ENCODE data around the gene CREBBP.
A peak's percentile ranks its signal among the peaks of the same experiment; 100 is the strongest.
"Not testable (repeated sequence)": the region's sequence is repeated elsewhere in the genome, so short reads cannot be mapped to it uniquely, and the experiment has no call there.

CREBBP gene

GRCh38 chr16:3717235-3718018 is 163.1 kb downstream of the CREBBP start, which contains the start of gene TRAP1:
TRAP1 (minus strand) TSS chr16:3717524; CDS start chr16:3717508, 16 bp downstream.
- Mint-ChIP-seq H3K4me1 (ENCODE audit: low read depth) (peaks cover 22% of the 10 kb centered on the region), H3K27ac (peak within 1 kb of the TSS; percentile 91), H3K36me3 (ENCODE audit: low read depth) (peaks cover 11% of the 10 kb centered on the region), H3K9me3 (no peaks in the 10 kb centered on the region), H3K4me3 (peak within 1 kb of the TSS; percentile 90), H3K27me3 (ENCODE audit: low read depth) (no peaks in the 10 kb centered on the region)

- Mint-ChIP-seq H3K4me1 (ENCODE audit: low read depth) (peaks cover 22% of the 10 kb centered on the region), H3K4me3 (peak overlapping the region; percentile 90), H3K36me3 (ENCODE audit: low read depth) (peaks cover 11% of the 10 kb centered on the region)
Measured at GRCh38 chr16:3716831-3717234, 163.7 kb downstream of the CREBBP start.

GRCh38 chr16:3715430-3715829 is 165.1 kb downstream of the CREBBP start:
- Mint-ChIP-seq H3K27ac (no peak overlapping the region), H3K9me3 (no peaks in the 10 kb centered on the region), H3K36me3 (ENCODE audit: low read depth) (peaks cover 11% of the 10 kb centered on the region), H3K4me1 (ENCODE audit: low read depth) (peaks cover 22% of the 10 kb centered on the region), H3K4me3 (peak overlapping the region; percentile 42), H3K27me3 (ENCODE audit: low read depth) (no peaks in the 10 kb centered on the region)

More at GRCh38 chr16:3716831-3717234, 163.7 kb downstream of the CREBBP start:
- Mint-ChIP-seq H3K9me3 (no peaks in the 10 kb centered on the region), H3K27ac (peak overlapping the region; percentile 91), H3K27me3 (ENCODE audit: low read depth) (no peaks in the 10 kb centered on the region)

- not testable (repeated sequence) for H3K4me3 Mint-ChIP-seq; H3K27me3 Mint-ChIP-seq (ENCODE audit: low read depth); H3K27ac Mint-ChIP-seq; H3K9me3 Mint-ChIP-seq
- H3K4me1 Mint-ChIP-seq (ENCODE audit: low read depth), result peaks cover 25% of the 10 kb centered on the region
- H3K36me3 Mint-ChIP-seq (ENCODE audit: low read depth), result peaks cover 11% of the 10 kb centered on the region
Measured at GRCh38 chr16:3714378-3714777, 166.1 kb downstream of the CREBBP start.

GRCh38 chr16:3713587-3714242 is 166.8 kb downstream of the CREBBP start:
- no peaks in the 10 kb centered on the region for H3K9me3 Mint-ChIP-seq
- H3K27ac Mint-ChIP-seq, result peak overlapping the region; percentile 34
- H3K4me1 Mint-ChIP-seq (ENCODE audit: low read depth), result peaks cover 25% of the 10 kb centered on the region
- no peaks in the 10 kb centered on the region for H3K27me3 Mint-ChIP-seq (ENCODE audit: low read depth)
- peaks cover 11% of the 10 kb centered on the region for H3K36me3 Mint-ChIP-seq (ENCODE audit: low read depth)
- no peak overlapping the region for H3K4me3 Mint-ChIP-seq

- H3K4me3 Mint-ChIP-seq, result no peak overlapping the region
- H3K27ac Mint-ChIP-seq, result no peak overlapping the region
Measured at GRCh38 chr16:3712861-3713372, 167.6 kb downstream of the CREBBP start.

GRCh38 chr16:3706253-3707012 is 174.1 kb downstream of the CREBBP start:
- Mint-ChIP-seq H3K27ac (no peak overlapping the region), H3K9me3 (no peaks in the 10 kb centered on the region), H3K27me3 (ENCODE audit: low read depth) (no peaks in the 10 kb centered on the region), H3K4me3 (no peak overlapping the region), H3K4me1 (ENCODE audit: low read depth) (peaks cover 7% of the 10 kb centered on the region), H3K36me3 (ENCODE audit: low read depth) (peaks cover 2% of the 10 kb centered on the region)

More at GRCh38 chr16:3712861-3713372, 167.6 kb downstream of the CREBBP start:
- peaks cover 11% of the 10 kb centered on the region for H3K36me3 Mint-ChIP-seq (ENCODE audit: low read depth)
- peaks cover 21% of the 10 kb centered on the region for H3K4me1 Mint-ChIP-seq (ENCODE audit: low read depth)
- no peaks in the 10 kb centered on the region for H3K27me3 Mint-ChIP-seq (ENCODE audit: low read depth)
- H3K9me3 Mint-ChIP-seq, result no peaks in the 10 kb centered on the region

GRCh38 chr16:3702082-3702481 is 178.4 kb downstream of the CREBBP start:
- Mint-ChIP-seq H3K27ac (no peak overlapping the region), H3K4me1 (ENCODE audit: low read depth) (peaks cover 8% of the 10 kb centered on the region), H3K36me3 (ENCODE audit: low read depth) (peaks cover 2% of the 10 kb centered on the region), H3K9me3 (no peaks in the 10 kb centered on the region), H3K4me3 (no peak overlapping the region), H3K27me3 (ENCODE audit: low read depth) (no peaks in the 10 kb centered on the region)

GRCh38 chr16:3701531-3701930 is 179.0 kb downstream of the CREBBP start:
- Mint-ChIP-seq H3K9me3 (no peaks in the 10 kb centered on the region), H3K36me3 (ENCODE audit: low read depth) (peaks cover 2% of the 10 kb centered on the region), H3K4me3 (no peak overlapping the region)

GRCh38 chr16:3698941-3699340 is 181.6 kb downstream of the CREBBP start:
- Mint-ChIP-seq H3K4me3 (no peak overlapping the region), H3K9me3 (no peaks in the 10 kb centered on the region), H3K27me3 (ENCODE audit: low read depth) (no peaks in the 10 kb centered on the region), H3K4me1 (ENCODE audit: low read depth) (peaks cover 4% of the 10 kb centered on the region), H3K27ac (no peak overlapping the region), H3K36me3 (ENCODE audit: low read depth) (peaks cover 2% of the 10 kb centered on the region)

More at GRCh38 chr16:3701531-3701930, 179.0 kb downstream of the CREBBP start:
- Mint-ChIP-seq H3K4me1 (ENCODE audit: low read depth) (peaks cover 8% of the 10 kb centered on the region), H3K27me3 (ENCODE audit: low read depth) (no peaks in the 10 kb centered on the region), H3K27ac (no peak overlapping the region)

- Mint-ChIP-seq H3K27me3 (ENCODE audit: low read depth) (no peaks in the 10 kb centered on the region), H3K4me3 (no peak overlapping the region), H3K9me3 (no peaks in the 10 kb centered on the region), H3K4me1 (ENCODE audit: low read depth) (peaks cover 4% of the 10 kb centered on the region), H3K27ac (no peak overlapping the region), H3K36me3 (ENCODE audit: low read depth) (no peaks in the 10 kb centered on the region)
Measured at GRCh38 chr16:3696425-3697218, 183.9 kb downstream of the CREBBP start.

GRCh38 chr16:3695610-3696369 is 184.7 kb downstream of the CREBBP start:
- Mint-ChIP-seq H3K9me3 (no peaks in the 10 kb centered on the region), H3K27ac (no peak overlapping the region), H3K4me1 (ENCODE audit: low read depth) (peaks cover 5% of the 10 kb centered on the region), H3K4me3 (no peak overlapping the region), H3K36me3 (ENCODE audit: low read depth) (peaks cover under 1% of the 10 kb centered on the region), H3K27me3 (ENCODE audit: low read depth) (no peaks in the 10 kb centered on the region)

- H3K36me3 Mint-ChIP-seq (ENCODE audit: low read depth), result peaks cover 5% of the 10 kb centered on the region
- no peak overlapping the region for H3K4me3 Mint-ChIP-seq
- H3K27me3 Mint-ChIP-seq (ENCODE audit: low read depth), result no peaks in the 10 kb centered on the region
- H3K9me3 Mint-ChIP-seq, result no peaks in the 10 kb centered on the region
- peaks cover 9% of the 10 kb centered on the region for H3K4me1 Mint-ChIP-seq (ENCODE audit: low read depth)
- no peak overlapping the region for H3K27ac Mint-ChIP-seq
Measured at GRCh38 chr16:3694051-3694450, 186.5 kb downstream of the CREBBP start.
